DMS153 (cell line): Measurements from ENCODE around the gene ALOX12B.
"Not testable (repeated sequence)": the region's sequence is repeated elsewhere in the genome, so short reads cannot be mapped to it uniquely, and the experiment has no call there.

ENCODE experiments used
- DNase-seq: peaks from one replicate; lab custom pipeline; 2025; lab: John Stamatoyannopoulos, UW

ALOX12B gene

GRCh38 chr17:8118769-8119580 is 31.5 kb upstream of the ALOX12B start:
- peak; percentile 42 for DNase-seq

GRCh38 chr17:8117980-8118768 is 30.7 kb upstream of the ALOX12B start, which contains the start of gene ALOXE3:
TSS of gene ALOXE3 (minus strand) at chr17:8118514. CDS start at chr17:8117990, 524 bp downstream.
- no peak for DNase-seq

- no peak for DNase-seq
These were observed 30.0 kb upstream of the ALOX12B start for GRCh38 chr17:8117367-8117979.

- no peak for DNase-seq
These were observed 29.3 kb upstream of the ALOX12B start for GRCh38 chr17:8116776-8117175.

- no peak for DNase-seq
These were observed 23.4 kb upstream of the ALOX12B start for GRCh38 chr17:8110907-8111306.

GRCh38 chr17:8110456-8110804 is 22.9 kb upstream of the ALOX12B start:
- no peak for DNase-seq

- DNase-seq, result no peak
These were observed 22.3 kb upstream of the ALOX12B start for GRCh38 chr17:8109661-8110455.

GRCh38 chr17:8108972-8109660 is 21.6 kb upstream of the ALOX12B start:
- no peak for DNase-seq

GRCh38 chr17:8106980-8107379 is 19.5 kb upstream of the ALOX12B start:
- DNase-seq, result not testable (repeated sequence)

GRCh38 chr17:8105957-8106398 is 18.5 kb upstream of the ALOX12B start:
- DNase-seq, result no peak

- DNase-seq, result no peak
These were observed 17.4 kb upstream of the ALOX12B start for GRCh38 chr17:8104911-8105310.

- no peak for DNase-seq
These were observed 16.0 kb upstream of the ALOX12B start for GRCh38 chr17:8103549-8103948.

GRCh38 chr17:8101721-8102120 is 14.2 kb upstream of the ALOX12B start:
- DNase-seq, result no peak

- DNase-seq, result no peak
These were observed 13.2 kb upstream of the ALOX12B start for GRCh38 chr17:8100763-8101162.

- DNase-seq, result no peak
These were observed 12.6 kb upstream of the ALOX12B start for GRCh38 chr17:8100111-8100510.

- DNase-seq, result no peak
These were observed 9.0 kb upstream of the ALOX12B start for GRCh38 chr17:8096541-8096940.

GRCh38 chr17:8095361-8095760 is 7.8 kb upstream of the ALOX12B start:
- DNase-seq, result no peak

GRCh38 chr17:8091033-8091687 is 3.6 kb upstream of the ALOX12B start:
- DNase-seq, result no peak

- DNase-seq, result no peak
These were observed 2.2 kb upstream of the ALOX12B start for GRCh38 chr17:8089728-8090127.

- no peak for DNase-seq
These were observed 375 bp upstream of the ALOX12B start for GRCh38 chr17:8087952-8088230.

- DNase-seq, result no peak
These were observed 3.3 kb downstream of the ALOX12B start for GRCh38 chr17:8084250-8084649.
